WTC11 (cell line): ENCODE data around the gene PADI1. TPM values are rescaled to one million over a fixed set of nuclear protein-coding genes. Genes with fewer than 3 reads are reported as not detected.

Experiments
- ATAC-seq: fragments of 200-7000 bp; cut with Tn5 transposase; 2 replicates; pipeline ENCODE4 v1.10.0; 2021; ENCODE audit warnings: mild to moderate bottlenecking, moderate library complexity
- CTCF ChIA-PET: fragments of 300-600 bp; sonication (Branson Sonifier 250); formaldehyde crosslinking; loops from one replicate; lab custom pipeline; 2021; ENCODE audit warnings: antibody characterized with exemption; lab: Charles Lee
- POLR2A ChIA-PET: fragments of 350-600 bp; sonication (Branson Sonifier 250); formaldehyde crosslinking; loops from one replicate; lab custom pipeline; 2021; ENCODE audit warnings: antibody characterized with exemption; lab: Charles Lee
- DNase-seq: peaks from one replicate; pipeline ENCODE4 v3.0.0; 2021; ENCODE audit warnings: low spot score
- H3K27ac Mint-ChIP-seq: 2 replicates; pipeline ENCODE4 v1.8.0; 2021; ENCODE audit warnings: mixed read lengths
- H3K27me3 Mint-ChIP-seq: 2 replicates; pipeline ENCODE4 v1.8.0; 2021; ENCODE audit warnings: low read depth, mild to moderate bottlenecking, moderate library complexity, mixed read lengths
- H3K36me3 Mint-ChIP-seq: 2 replicates; pipeline ENCODE4 v1.8.0; 2021; ENCODE audit warnings: mixed read lengths
- H3K4me1 Mint-ChIP-seq: 2 replicates; pipeline ENCODE4 v1.8.0; 2022; ENCODE audit warnings: mixed read lengths
- H3K4me3 Mint-ChIP-seq: 2 replicates; pipeline ENCODE4 v1.8.0; 2021; ENCODE audit warnings: mild to moderate bottlenecking, moderate library complexity, mixed read lengths
- H3K9me3 Mint-ChIP-seq: 2 replicates; pipeline ENCODE4 v1.8.0; 2021; ENCODE audit warnings: mixed read lengths
- CREB1 ChIP-seq: sonication (generic); formaldehyde crosslinking; IDR thresholded peaks from 2 replicates; pipeline ENCODE4 v1.8.0; 2023; ENCODE audit warnings: mild to moderate bottlenecking, missing genetic modification reagents
- FOXP1 ChIP-seq: sonication (generic); formaldehyde crosslinking; IDR thresholded peaks from 2 replicates; pipeline ENCODE4 v1.8.0; 2022; ENCODE audit warnings: missing genetic modification reagents, mild to moderate bottlenecking, moderate library complexity, borderline replicate concordance
- MXD4 ChIP-seq: fragments of 250-450 bp; sonication (Bioruptor Pico); IDR thresholded peaks from 2 replicates; pipeline ENCODE4 v1.8.0; 2021; ENCODE audit warnings: mild to moderate bottlenecking, moderate library complexity, borderline replicate concordance
- MYBL2 ChIP-seq: sonication (generic); formaldehyde crosslinking; IDR thresholded peaks from 2 replicates; pipeline ENCODE4 v1.8.1; 2023; ENCODE audit warnings: mild to moderate bottlenecking, moderate library complexity, missing genetic modification reagents
- NR1H2 ChIP-seq: sonication (generic); formaldehyde crosslinking; IDR thresholded peaks from 2 replicates; pipeline ENCODE4 v1.9.0; 2021; ENCODE audit warnings: mild to moderate bottlenecking, moderate library complexity, missing genetic modification reagents
- NR2C2 ChIP-seq: sonication (generic); formaldehyde crosslinking; IDR thresholded peaks from 2 replicates; pipeline ENCODE4 v1.8.0; 2022; ENCODE audit warnings: mild to moderate bottlenecking, missing genetic modification reagents
- SMAD3 ChIP-seq: sonication (generic); formaldehyde crosslinking; IDR thresholded peaks from 2 replicates; pipeline ENCODE4 v1.8.0; 2022; ENCODE audit warnings: missing genetic modification reagents, mild to moderate bottlenecking, borderline replicate concordance
- SMAD4 ChIP-seq: sonication (generic); formaldehyde crosslinking; IDR thresholded peaks from 2 replicates; pipeline ENCODE4 v1.8.0; 2022; ENCODE audit warnings: mild to moderate bottlenecking, missing genetic modification reagents
- SP1 ChIP-seq: sonication (generic); formaldehyde crosslinking; conservative IDR thresholded peaks from 2 replicates; pipeline ENCODE4 v1.8.1; 2022; ENCODE audit warnings: missing genetic modification reagents
- TEAD4 ChIP-seq: sonication (generic); formaldehyde crosslinking; IDR thresholded peaks from 2 replicates; pipeline ENCODE4 v1.8.0; 2022; ENCODE audit warnings: mild to moderate bottlenecking, missing genetic modification reagents
- ZBTB21 ChIP-seq: sonication (generic); formaldehyde crosslinking; IDR thresholded peaks from 2 replicates; pipeline ENCODE4 v1.8.1; 2023; ENCODE audit warnings: mild to moderate bottlenecking, missing genetic modification reagents, borderline replicate concordance
- ZNF317 ChIP-seq: sonication (generic); formaldehyde crosslinking; IDR thresholded peaks from 2 replicates; pipeline ENCODE4 v1.8.1; 2023; ENCODE audit warnings: low read depth, mild to moderate bottlenecking, moderate library complexity, missing genetic modification reagents, borderline replicate concordance
- ZNF416 ChIP-seq: fragments of 250-450 bp; sonication (Bioruptor Pico); IDR thresholded peaks from 2 replicates; pipeline ENCODE4 v1.9.0; 2021; ENCODE audit warnings: mild to moderate bottlenecking, inconsistent platforms
- ZNF423 ChIP-seq: fragments of 250-450 bp; sonication (Bioruptor Pico); IDR thresholded peaks from 2 replicates; pipeline ENCODE4 v2.1.2; 2022; ENCODE audit warnings: mild to moderate bottlenecking, moderate library complexity
- total RNA-seq: library from RNA; stranded (reverse); gene quantifications from 3 replicates; pipeline ENCODE4 v1.2.3, GENCODE V29; 2021
- TF ChIP-seq, protein P1 (sequence below): sonication (generic); formaldehyde crosslinking; conservative IDR thresholded peaks from 2 replicates; pipeline ENCODE4 v1.8.1; 2023; ENCODE audit warnings: mild to moderate bottlenecking, low read depth, missing genetic modification reagents, moderate library complexity
- TF ChIP-seq, protein P2 (sequence below): sonication (generic); formaldehyde crosslinking; IDR thresholded peaks from 2 replicates; pipeline ENCODE4 v1.8.0; 2022; ENCODE audit warnings: missing genetic modification reagents
- TF ChIP-seq, protein P3 (sequence below): fragments of 250-450 bp; sonication (Bioruptor Pico); IDR thresholded peaks from 2 replicates; pipeline ENCODE4 v2.1.2; 2022; ENCODE audit warnings: mild to moderate bottlenecking, moderate library complexity
- TF ChIP-seq, protein P4 (sequence below): sonication (generic); formaldehyde crosslinking; IDR thresholded peaks from 2 replicates; pipeline ENCODE4 v1.8.1; 2023; ENCODE audit warnings: mild to moderate bottlenecking, missing genetic modification reagents, moderate library complexity
- TF ChIP-seq, protein P5 (sequence below): sonication (generic); formaldehyde crosslinking; IDR thresholded peaks from 2 replicates; pipeline ENCODE4 v1.8.0; 2023; ENCODE audit warnings: missing genetic modification reagents, mild to moderate bottlenecking, borderline replicate concordance

PADI1 gene
- total RNA-seq, 1 experiment from 2014 or later, result 0.15 TPM

DNA sequence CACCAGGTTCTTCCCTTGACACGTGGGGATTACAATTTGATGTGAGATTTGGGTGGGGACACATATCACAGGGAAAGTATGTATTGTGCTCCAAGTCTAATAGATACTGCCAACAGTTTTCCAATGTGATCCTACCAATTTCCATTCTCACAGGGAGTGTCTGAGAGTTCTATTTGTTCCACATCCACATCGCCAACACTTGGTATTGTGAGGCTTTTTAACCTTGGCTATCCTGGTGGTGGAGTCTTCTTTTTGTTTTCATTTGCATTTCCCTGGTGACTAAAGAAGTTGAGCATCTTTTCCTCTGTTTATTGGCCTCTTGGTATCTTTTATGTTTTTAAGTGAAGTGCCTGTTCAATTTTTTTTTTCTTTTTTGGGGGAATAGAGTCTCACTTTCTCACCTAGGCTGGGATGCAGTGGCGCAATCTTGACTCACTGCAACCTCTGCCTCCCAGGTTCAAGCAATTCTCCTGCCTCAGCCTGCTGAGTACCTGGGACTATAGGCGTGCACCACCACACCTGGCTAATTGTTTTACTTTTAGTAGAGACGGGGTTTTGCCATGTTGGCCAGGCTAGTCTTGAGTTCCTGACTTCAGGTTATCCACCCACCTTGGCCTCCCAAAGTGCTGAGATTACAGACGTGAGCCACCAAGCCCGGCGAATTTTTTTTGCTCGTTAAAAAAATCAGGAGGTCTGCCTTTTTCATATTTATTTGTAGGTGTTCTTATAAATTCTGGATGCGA, 15.9 kb upstream of the PADI1 start:
- CTCF ChIA-PET, result interaction anchor here (0.6 kb wide), 1 partner anchor 63 kb away, joined by 3 read pairs; no protein-coding TSS in a partner anchor
- Mint-ChIP-seq H3K9me3 (peaks cover 12% of the 10 kb centered on the region), H3K27me3 (peaks cover 6% of the 10 kb centered on the region; the same call in 1 of the 2 replicates), H3K27ac (no peak overlapping the region), H3K36me3 (peaks cover 4% of the 10 kb centered on the region), H3K4me1 (peaks cover 14% of the 10 kb centered on the region)
- ATAC-seq (no peak), DNase-seq (no peak)
- TF ChIP-seq, protein P1, sequence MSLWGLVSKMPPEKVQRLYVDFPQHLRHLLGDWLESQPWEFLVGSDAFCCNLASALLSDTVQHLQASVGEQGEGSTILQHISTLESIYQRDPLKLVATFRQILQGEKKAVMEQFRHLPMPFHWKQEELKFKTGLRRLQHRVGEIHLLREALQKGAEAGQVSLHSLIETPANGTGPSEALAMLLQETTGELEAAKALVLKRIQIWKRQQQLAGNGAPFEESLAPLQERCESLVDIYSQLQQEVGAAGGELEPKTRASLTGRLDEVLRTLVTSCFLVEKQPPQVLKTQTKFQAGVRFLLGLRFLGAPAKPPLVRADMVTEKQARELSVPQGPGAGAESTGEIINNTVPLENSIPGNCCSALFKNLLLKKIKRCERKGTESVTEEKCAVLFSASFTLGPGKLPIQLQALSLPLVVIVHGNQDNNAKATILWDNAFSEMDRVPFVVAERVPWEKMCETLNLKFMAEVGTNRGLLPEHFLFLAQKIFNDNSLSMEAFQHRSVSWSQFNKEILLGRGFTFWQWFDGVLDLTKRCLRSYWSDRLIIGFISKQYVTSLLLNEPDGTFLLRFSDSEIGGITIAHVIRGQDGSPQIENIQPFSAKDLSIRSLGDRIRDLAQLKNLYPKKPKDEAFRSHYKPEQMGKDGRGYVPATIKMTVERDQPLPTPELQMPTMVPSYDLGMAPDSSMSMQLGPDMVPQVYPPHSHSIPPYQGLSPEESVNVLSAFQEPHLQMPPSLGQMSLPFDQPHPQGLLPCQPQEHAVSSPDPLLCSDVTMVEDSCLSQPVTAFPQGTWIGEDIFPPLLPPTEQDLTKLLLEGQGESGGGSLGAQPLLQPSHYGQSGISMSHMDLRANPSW (CRISPR knock-in tag), result no peak
- TF ChIP-seq MXD4 (CRISPR knock-in tag) (no peak), TEAD4 (no peak), NR1H2 (CRISPR knock-in tag) (no peak), NR2C2 (no peak), ZNF416 (no peak), SMAD4 (CRISPR knock-in tag) (no peak), ZNF423 (CRISPR knock-in tag) (no peak), SMAD3 (CRISPR knock-in tag) (no peak), MYBL2 (no peak), ZNF317 (CRISPR knock-in tag) (no peak), FOXP1 (no peak), ZBTB21 (CRISPR knock-in tag) (no peak), CREB1 (no peak), SP1 (CRISPR knock-in tag) (no peak)
- TF ChIP-seq, protein P2, sequence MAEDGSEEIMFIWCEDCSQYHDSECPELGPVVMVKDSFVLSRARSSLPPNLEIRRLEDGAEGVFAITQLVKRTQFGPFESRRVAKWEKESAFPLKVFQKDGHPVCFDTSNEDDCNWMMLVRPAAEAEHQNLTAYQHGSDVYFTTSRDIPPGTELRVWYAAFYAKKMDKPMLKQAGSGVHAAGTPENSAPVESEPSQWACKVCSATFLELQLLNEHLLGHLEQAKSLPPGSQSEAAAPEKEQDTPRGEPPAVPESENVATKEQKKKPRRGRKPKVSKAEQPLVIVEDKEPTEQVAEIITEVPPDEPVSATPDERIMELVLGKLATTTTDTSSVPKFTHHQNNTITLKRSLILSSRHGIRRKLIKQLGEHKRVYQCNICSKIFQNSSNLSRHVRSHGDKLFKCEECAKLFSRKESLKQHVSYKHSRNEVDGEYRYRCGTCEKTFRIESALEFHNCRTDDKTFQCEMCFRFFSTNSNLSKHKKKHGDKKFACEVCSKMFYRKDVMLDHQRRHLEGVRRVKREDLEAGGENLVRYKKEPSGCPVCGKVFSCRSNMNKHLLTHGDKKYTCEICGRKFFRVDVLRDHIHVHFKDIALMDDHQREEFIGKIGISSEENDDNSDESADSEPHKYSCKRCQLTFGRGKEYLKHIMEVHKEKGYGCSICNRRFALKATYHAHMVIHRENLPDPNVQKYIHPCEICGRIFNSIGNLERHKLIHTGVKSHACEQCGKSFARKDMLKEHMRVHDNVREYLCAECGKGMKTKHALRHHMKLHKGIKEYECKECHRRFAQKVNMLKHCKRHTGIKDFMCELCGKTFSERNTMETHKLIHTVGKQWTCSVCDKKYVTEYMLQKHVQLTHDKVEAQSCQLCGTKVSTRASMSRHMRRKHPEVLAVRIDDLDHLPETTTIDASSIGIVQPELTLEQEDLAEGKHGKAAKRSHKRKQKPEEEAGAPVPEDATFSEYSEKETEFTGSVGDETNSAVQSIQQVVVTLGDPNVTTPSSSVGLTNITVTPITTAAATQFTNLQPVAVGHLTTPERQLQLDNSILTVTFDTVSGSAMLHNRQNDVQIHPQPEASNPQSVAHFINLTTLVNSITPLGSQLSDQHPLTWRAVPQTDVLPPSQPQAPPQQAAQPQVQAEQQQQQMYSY (CRISPR knock-in tag), result no peak
- TF ChIP-seq, protein P3, sequence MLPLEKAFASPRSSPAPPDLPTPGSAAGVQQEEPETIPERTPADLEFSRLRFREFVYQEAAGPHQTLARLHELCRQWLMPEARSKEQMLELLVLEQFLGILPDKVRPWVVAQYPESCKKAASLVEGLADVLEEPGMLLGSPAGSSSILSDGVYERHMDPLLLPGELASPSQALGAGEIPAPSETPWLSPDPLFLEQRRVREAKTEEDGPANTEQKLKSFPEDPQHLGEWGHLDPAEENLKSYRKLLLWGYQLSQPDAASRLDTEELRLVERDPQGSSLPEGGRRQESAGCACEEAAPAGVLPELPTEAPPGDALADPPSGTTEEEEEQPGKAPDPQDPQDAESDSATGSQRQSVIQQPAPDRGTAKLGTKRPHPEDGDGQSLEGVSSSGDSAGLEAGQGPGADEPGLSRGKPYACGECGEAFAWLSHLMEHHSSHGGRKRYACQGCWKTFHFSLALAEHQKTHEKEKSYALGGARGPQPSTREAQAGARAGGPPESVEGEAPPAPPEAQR (CRISPR knock-in tag), result no peak
- TF ChIP-seq, protein P4, sequence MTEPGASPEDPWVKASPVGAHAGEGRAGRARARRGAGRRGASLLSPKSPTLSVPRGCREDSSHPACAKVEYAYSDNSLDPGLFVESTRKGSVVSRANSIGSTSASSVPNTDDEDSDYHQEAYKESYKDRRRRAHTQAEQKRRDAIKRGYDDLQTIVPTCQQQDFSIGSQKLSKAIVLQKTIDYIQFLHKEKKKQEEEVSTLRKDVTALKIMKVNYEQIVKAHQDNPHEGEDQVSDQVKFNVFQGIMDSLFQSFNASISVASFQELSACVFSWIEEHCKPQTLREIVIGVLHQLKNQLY (CRISPR knock-in tag), result no peak
- TF ChIP-seq, protein P5, sequence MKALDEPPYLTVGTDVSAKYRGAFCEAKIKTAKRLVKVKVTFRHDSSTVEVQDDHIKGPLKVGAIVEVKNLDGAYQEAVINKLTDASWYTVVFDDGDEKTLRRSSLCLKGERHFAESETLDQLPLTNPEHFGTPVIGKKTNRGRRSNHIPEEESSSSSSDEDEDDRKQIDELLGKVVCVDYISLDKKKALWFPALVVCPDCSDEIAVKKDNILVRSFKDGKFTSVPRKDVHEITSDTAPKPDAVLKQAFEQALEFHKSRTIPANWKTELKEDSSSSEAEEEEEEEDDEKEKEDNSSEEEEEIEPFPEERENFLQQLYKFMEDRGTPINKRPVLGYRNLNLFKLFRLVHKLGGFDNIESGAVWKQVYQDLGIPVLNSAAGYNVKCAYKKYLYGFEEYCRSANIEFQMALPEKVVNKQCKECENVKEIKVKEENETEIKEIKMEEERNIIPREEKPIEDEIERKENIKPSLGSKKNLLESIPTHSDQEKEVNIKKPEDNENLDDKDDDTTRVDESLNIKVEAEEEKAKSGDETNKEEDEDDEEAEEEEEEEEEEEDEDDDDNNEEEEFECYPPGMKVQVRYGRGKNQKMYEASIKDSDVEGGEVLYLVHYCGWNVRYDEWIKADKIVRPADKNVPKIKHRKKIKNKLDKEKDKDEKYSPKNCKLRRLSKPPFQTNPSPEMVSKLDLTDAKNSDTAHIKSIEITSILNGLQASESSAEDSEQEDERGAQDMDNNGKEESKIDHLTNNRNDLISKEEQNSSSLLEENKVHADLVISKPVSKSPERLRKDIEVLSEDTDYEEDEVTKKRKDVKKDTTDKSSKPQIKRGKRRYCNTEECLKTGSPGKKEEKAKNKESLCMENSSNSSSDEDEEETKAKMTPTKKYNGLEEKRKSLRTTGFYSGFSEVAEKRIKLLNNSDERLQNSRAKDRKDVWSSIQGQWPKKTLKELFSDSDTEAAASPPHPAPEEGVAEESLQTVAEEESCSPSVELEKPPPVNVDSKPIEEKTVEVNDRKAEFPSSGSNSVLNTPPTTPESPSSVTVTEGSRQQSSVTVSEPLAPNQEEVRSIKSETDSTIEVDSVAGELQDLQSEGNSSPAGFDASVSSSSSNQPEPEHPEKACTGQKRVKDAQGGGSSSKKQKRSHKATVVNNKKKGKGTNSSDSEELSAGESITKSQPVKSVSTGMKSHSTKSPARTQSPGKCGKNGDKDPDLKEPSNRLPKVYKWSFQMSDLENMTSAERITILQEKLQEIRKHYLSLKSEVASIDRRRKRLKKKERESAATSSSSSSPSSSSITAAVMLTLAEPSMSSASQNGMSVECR (CRISPR knock-in tag), result no peak
- TF ChIP-seq, all 79 proteins: peak for 0
- H3K4me3 Mint-ChIP-seq, result no peak overlapping the region
- POLR2A ChIA-PET, result no interaction called here
